HG02852 (cell line): Measurements from ENCODE around the gene LBX2.

ENCODE experiments used
- ATAC-seq: cut with Tn5 transposase; IDR thresholded peaks from one replicate; pipeline ENCODE4 v1.9.1; 2021; ENCODE audit warnings: mild to moderate bottlenecking, moderate library complexity; ENCODE audit not compliant: unreplicated experiment

The LBX2 gene

GRCh38 chr2:74499267-74499939 lies at the start of gene LBX2:
TSS of gene LBX2 (minus strand) at chr2:74499603. CDS start at chr2:74499537, 66 bp downstream.
- ATAC-seq, result no peak

DNA sequence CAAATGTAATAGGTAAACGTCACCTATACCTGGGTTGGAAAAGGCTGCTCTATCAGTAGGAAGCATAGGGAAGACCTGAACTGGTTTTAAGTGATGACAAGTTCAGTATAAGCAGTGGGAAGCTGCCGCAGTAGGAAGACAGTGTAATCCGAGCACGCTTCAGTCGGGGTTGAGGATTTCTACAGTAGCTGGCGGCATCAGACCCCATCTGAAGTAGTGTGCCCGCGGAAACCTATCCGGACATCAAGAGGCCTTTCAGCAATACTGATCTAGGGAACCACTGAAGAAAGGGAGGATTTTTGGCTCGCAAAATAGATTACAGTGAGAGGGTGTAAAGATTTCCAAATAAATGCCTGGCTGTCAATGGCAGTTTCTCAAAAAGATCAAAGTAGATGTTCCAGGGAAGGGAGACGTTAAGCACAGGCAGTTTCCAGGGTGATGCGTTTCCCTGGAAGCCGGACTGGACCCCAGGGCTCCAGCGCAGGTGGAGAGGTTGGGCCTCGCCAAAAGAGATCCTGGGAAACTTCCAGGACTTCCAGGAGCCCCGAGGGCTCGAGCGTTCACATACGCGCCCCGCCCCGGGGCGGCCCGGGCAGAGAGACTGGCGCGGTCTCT lies 49.0 kb upstream of the LBX2 start:
- ATAC-seq, result no peak

GRCh38 chr2:74546004-74546403 lies 46.6 kb upstream of the LBX2 start:
- ATAC-seq, result no peak

- ATAC-seq, result no peak
Observed at GRCh38 chr2:74544634-74545033, 45.2 kb upstream of the LBX2 start.

DNA sequence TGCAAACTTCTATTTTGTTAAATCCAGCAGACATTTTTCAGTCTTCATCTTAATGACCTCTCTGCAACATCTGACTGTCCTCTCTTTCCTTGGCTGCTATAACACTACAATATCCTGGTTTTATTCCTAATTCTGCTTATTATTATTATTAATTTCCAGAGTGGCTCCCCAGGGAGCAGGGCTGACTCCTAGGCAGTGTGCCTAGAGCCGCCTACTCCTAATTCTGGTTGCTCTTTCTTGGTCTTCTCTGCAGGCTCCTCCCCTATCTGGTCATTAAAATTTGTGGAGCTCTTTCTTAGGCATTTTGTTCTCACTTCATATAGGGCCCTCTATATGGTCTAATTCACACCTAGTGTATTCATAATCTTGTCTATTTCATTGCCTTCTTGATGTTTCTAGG lies 43.6 kb upstream of the LBX2 start:
- ATAC-seq, result no peak

DNA sequence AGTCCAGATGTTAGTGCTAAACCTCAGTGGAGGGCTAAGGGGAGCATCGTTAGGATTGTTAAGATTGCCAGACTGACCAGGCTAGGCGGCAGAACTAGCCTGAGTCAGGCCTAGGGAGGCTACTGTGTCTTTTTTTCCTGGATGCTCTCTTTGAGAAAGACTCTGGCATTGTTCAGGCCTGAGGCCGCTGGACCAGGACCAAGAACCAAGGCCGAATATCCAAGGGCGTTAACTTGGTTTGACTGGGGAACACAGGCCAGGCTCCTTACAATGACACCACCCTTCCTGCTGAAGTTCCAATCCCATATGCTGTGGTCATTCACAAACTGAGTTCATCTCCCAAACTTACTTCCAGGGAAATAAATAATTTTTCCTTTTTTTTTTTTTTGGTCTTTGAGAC lies 40.9 kb upstream of the LBX2 start:
- ATAC-seq, result no peak

DNA sequence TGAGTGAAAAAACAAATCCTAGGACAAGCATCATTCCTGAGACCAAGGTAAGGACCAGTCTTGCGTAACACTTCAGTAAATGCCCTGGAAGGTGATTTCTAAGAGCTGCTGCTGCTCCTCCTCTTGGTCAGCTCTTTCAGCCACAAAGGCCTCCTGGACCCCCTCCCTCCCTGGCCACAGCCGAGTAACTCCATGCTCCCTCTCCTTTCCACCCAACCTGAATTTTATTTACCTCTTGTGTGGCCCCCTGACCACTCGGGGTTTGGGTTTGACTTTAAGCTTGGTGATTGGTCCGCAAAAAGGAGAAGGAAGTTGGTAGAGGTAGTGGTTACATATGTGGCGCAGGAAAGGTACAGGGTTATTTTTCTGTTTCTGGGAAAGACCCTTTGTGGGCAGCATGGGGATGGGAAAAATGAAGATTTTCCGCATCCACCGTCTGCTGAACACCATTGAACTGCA lies 39.5 kb upstream of the LBX2 start:
- no peak for ATAC-seq

DNA sequence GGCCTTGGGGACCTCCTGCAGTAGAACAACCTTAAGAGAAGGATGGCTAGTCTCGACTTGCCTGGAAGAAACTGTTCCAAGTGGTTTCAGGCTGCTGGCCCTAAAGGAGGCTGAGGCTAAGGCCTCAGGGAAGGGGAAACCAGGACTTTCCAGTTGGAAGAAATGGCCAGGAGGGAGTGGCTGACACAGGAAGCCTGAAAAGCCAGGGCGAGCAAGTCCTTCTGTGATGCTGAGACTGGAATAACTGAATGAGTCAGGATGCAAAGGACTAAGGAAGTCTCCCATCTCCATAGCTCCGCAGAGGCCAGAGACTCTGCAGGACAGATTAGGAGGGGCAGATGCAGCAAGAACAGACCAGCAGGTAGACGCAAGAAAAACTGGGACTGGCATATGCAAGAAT lies 37.7 kb upstream of the LBX2 start:
- no peak for ATAC-seq

GRCh38 chr2:74536166-74536950 lies 37.0 kb upstream of the LBX2 start:
- ATAC-seq, result no peak

- ATAC-seq, result no peak
Observed at GRCh38 chr2:74535440-74535965, 36.1 kb upstream of the LBX2 start.

DNA sequence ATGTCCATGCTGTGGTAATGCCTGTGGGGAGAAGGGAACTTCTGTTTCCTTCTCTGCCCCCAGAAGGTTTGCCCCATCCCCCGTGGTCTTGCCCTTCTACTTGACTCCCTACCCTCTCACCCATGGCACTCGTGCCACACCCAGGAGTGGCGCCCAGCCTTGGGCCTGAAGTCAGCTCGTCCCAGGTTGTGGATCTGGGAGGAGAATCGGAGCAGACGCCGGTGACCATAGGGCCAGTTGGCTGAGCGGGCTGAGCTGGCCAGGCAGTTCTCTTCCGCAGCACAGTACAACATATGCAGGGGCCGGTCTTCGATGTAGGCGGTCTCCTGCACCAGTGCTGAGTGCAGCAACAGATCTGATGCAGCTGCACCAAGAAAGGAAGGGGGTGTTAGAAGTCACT lies 35.0 kb upstream of the LBX2 start:
- ATAC-seq, result no peak

GRCh38 chr2:74533464-74533863 lies 34.1 kb upstream of the LBX2 start:
- ATAC-seq, result no peak

DNA sequence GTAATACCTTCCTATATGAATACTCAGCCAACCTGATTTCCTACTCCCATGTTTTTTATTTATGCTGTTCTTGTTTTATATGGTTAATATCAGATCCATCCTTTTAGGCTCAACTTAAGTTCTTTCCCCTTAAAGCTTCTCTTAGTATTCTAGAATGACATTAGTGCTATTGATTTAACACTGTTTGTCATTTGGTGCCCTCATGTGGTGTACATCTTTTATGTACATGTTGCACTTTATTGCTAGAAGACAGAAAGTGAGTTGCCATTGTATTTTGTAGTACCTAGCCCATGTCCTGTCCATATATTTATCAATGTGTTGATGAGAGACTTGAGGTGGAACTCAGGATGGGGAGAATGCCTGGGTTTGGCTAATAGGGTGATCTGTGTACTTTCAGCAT lies 32.8 kb upstream of the LBX2 start:
- ATAC-seq, result no peak

DNA sequence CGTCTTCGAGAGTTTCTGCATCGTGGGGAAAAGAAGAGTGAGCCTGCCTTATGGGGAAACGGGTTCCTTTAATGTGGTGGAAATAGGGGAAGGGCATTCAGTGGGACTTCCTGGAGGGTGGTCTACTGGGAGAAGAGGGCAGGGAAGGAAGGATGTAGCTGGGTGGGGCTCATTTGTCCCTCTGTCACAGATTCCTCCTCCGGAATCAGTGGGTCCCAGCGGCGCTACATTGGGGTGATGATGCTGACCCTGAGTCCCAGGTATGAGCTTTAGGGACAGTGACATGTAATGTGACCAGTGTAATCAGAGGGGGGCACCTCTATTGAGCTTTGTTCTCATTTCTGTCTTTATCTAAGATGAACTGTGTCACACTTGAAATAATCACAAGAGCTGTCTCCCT lies 32.3 kb upstream of the LBX2 start:
- ATAC-seq, result no peak

GRCh38 chr2:74530239-74531187 lies 31.1 kb upstream of the LBX2 start:
- peak; percentile 34 for ATAC-seq

DNA sequence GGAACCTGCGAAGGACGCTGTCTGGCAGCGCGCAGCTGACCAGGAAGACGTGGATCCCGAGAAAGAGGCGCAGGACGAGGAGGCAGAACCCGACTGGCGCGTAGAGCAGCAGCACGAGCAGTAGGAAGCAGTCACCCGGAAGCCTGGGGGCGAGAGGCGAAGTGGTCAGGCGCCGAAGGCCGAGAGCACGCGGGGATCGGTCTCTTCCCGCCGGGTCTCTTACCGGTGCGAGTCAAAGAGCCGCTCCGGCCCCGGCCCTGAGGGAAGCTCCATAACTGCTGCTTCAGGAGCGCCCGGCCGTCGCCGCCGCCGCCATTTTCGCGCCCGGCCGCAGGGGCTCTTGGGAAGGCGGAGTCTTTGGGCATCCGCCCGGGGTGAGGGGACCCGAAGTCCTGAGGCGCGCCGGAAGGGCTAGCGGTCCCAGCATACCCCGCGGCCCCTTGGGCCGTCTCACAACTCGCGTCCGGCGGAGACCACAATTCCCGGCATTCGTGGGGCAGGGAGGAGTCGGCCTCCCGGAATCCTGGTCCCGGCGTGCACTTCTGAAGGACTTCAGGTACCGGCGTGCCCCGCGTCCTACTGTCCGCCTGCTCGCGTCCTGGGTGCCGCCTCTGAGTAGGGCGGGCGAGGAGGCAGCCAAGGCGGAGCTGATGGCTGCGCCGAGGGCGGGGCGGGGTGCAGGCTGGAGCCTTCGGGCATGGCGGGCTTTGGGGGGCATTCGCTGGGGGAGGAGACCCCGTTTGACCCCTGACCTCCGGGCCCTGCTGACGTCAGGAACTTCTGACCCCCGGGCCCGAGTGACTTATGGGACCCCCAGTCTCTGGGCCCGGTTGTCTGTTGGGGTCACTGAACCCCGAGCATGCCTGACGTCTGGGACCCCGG lies 30.2 kb upstream of the LBX2 start, which contains the start of the genes AUP1 and HTRA2:
Gene AUP1 (minus strand): TSS at position 350 of the 882 bp plus-strand sequence. CDS start 77 bp downstream, at position 273.
Gene HTRA2 (plus strand): TSS at position 577 of the 882 bp plus-strand sequence. CDS start 74 bp downstream, at position 651.
- ATAC-seq, result peak; percentile 79

DNA sequence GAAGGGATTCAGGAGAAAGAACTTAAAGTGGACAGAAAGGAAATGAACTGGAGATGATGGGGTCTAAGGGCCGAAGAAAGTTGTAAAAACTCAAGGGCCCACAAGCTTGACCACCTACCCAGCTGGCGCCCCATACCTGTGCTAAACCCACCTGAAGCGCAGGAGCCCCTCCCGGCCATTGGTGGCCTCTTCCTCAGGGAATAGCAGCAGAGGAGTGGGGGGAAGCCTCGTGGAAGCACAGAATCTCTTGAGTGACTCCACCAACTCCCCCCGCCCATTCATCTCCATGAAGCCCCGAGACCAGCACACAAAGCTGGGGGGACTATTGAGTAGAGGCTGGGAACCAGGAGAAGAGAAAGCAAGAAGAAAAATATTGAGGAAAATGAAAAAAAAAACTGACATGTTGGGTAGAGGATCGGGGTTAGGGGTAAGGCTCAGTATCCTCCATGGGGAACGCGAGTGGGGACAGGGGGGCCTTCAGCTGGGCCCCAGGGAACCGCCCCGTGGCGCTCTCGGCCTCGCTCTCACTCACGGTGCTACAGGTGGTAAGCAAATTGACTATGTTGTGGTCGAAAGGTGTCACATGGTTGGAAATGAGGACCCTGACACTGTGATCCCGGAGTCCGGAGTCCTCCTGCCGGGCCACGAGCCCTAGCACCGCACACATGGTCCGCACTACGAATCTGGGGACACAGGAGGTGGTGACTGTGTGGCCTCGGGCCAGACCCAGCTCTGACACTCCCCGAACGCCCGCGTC lies 29.4 kb upstream of the LBX2 start:
- ATAC-seq, result peak; percentile 5

- no peak for ATAC-seq
Observed at GRCh38 chr2:74527741-74528140, 28.3 kb upstream of the LBX2 start.
